AG20443 (cell line): ENCODE measurements around the gene KIAA1671.
A peak's percentile ranks its signal among the peaks of the same experiment; 100 is the strongest.

ENCODE experiments used
- DNase-seq: peaks from one replicate; pipeline ENCODE4 v3.0.0; 2012; ENCODE audit warnings: low spot score, mixed read lengths

The KIAA1671 gene

GRCh38 chr22:24952837-24953383 lies 394 bp downstream of the KIAA1671 start:
- peak; percentile 78 for DNase-seq

GRCh38 chr22:24953384-24954113 lies 1.0 kb downstream of the KIAA1671 start:
- no peak for DNase-seq

GRCh38 chr22:24954114-24954463 lies 1.6 kb downstream of the KIAA1671 start:
- no peak for DNase-seq

- DNase-seq = no peak
Measured at GRCh38 chr22:24954856-24955255, 2.3 kb downstream of the KIAA1671 start.

- DNase-seq = no peak
Measured at GRCh38 chr22:24957043-24957442, 4.5 kb downstream of the KIAA1671 start.

GRCh38 chr22:24961217-24961844 lies 8.8 kb downstream of the KIAA1671 start:
- DNase-seq = no peak

- no peak for DNase-seq
Measured at GRCh38 chr22:24962094-24962493, 9.6 kb downstream of the KIAA1671 start.

- DNase-seq = no peak
Measured at GRCh38 chr22:24962835-24963234, 10.3 kb downstream of the KIAA1671 start.

GRCh38 chr22:24964441-24964840 lies 11.9 kb downstream of the KIAA1671 start:
- DNase-seq = no peak

- no peak for DNase-seq
Measured at GRCh38 chr22:24965822-24966626, 13.5 kb downstream of the KIAA1671 start.

- DNase-seq = peak; percentile 30
Measured at GRCh38 chr22:24968066-24968561, 15.6 kb downstream of the KIAA1671 start.

GRCh38 chr22:24969560-24970301 lies 17.2 kb downstream of the KIAA1671 start:
- peak; percentile 87 for DNase-seq

- no peak for DNase-seq
Measured at GRCh38 chr22:24972369-24972768, 19.9 kb downstream of the KIAA1671 start.

GRCh38 chr22:24973872-24974271 lies 21.4 kb downstream of the KIAA1671 start:
- no peak for DNase-seq

GRCh38 chr22:24975125-24975640 lies 22.7 kb downstream of the KIAA1671 start:
- DNase-seq = no peak

- peak; percentile 48 for DNase-seq
Measured at GRCh38 chr22:24975813-24976341, 23.4 kb downstream of the KIAA1671 start.

GRCh38 chr22:24976442-24977218 lies 24.1 kb downstream of the KIAA1671 start:
- DNase-seq = no peak

- DNase-seq = peak; percentile 36
Measured at GRCh38 chr22:24977370-24978221, 25.1 kb downstream of the KIAA1671 start.

- no peak for DNase-seq
Measured at GRCh38 chr22:24978308-24978707, 25.8 kb downstream of the KIAA1671 start.
